K562 (cell line): ENCODE data around the gene CRKL. TPM values are rescaled to one million over a fixed set of nuclear protein-coding genes. Genes with fewer than 3 reads are reported as not detected.

Source experiments
- CUX1 ChIP-seq: fragments of 200-800 bp; sonication (Bioruptor generic); IDR thresholded peaks from 2 replicates; pipeline ENCODE4 v1.6.1; 2016; ENCODE audit warnings: missing genetic modification characterization, missing compliant biosample characterization
- HLTF ChIP-seq: fragments of 450-650 bp; IDR thresholded peaks from 2 replicates; pipeline ENCODE4 v1.6.1; 2016
- HNRNPH1 ChIP-seq: fragments of 200-400 bp; formaldehyde crosslinking; optimal IDR thresholded peaks from 2 replicates; pipeline ENCODE3; 2017; ENCODE audit warnings: low read depth, mild to moderate bottlenecking, low read length, moderate library complexity
- JUND ChIP-seq, 2 experiments: IDR thresholded peaks; 2 replicates in 1 of 2; 3 replicates in 1 of 2; pipeline ENCODE4 v1.6.1; 2011; ENCODE audit warnings: borderline replicate concordance in 2 of 2, low read depth in 2 of 2, low read length in 2 of 2, improper control_type of control experiment in 1 of 2, missing biosample characterization in 1 of 2, missing genetic modification characterization in 1 of 2, missing genetic modification reagents in 1 of 2
- NFE2 ChIP-seq: IDR thresholded peaks from 2 replicates; pipeline ENCODE4 v1.6.1; 2014; ENCODE audit warnings: antibody characterized with exemption, low read depth
- PHB ChIP-seq: fragments of 250-450 bp; sonication (Bioruptor Pico); IDR thresholded peaks from 2 replicates; pipeline ENCODE4 v1.5.0; 2021
- POLR3A ChIP-seq: IDR thresholded peaks from 2 replicates; pipeline ENCODE4 v1.6.1; 2011; ENCODE audit warnings: borderline replicate concordance, mild to moderate bottlenecking, moderate library complexity; ENCODE audit not compliant: insufficient read length, insufficient read depth; ENCODE audit errors: extremely low read depth
- SRSF7 ChIP-seq: fragments of 200-400 bp; formaldehyde crosslinking; optimal IDR thresholded peaks from 2 replicates; pipeline ENCODE3; 2017; ENCODE audit warnings: mild to moderate bottlenecking, low read depth, low read length
- STAT5A ChIP-seq: IDR thresholded peaks from 2 replicates; pipeline ENCODE4 v1.6.1; 2012; ENCODE audit warnings: low read length, inconsistent platforms, borderline replicate concordance
- THRB ChIP-seq: fragments of 450-650 bp; formaldehyde crosslinking; conservative IDR thresholded peaks from 2 replicates; pipeline ENCODE4 v1.4.0; 2022; ENCODE audit warnings: mild to moderate bottlenecking, missing genetic modification characterization
- polyA plus RNA-seq, 8 experiments: library from polyadenylated mRNA; depleted of rRNA in 4 of 8; stranded (reverse) in 5 of 8; unstranded in 3 of 8; fragments of >200 nt; fragmentation: Nextera tagmentation in 2 of 8; fragmentation: Illumina TruSeq in 1 of 8; extraction: Ambion mirVana in 2 of 8; extraction: Trizol in 1 of 8; gene quantifications; 2 replicates each; pipeline versions ENCODE4 v1.2.1 to v1.2.3, GENCODE V29; 2011 to 2014; ENCODE audit warnings: inconsistent platforms in 1 of 8, missing spikeins in 1 of 8
- total RNA-seq, 7 experiments: library from RNA; depleted of rRNA in 6 of 7; stranded (reverse); fragments of >200 nt in 6 of 7; fragmentation: Illumina TruSeq in 2 of 7; extraction: Trizol in 2 of 7; gene quantifications; 2 replicates each; pipeline versions ENCODE4 v1.2.1 to v1.2.3, GENCODE V29; 2011 to 2021; ENCODE audit warnings: low replicate concordance in 1 of 7
- TF ChIP-seq, protein P1 (sequence below): fragments of 250-450 bp; sonication (Bioruptor Pico); IDR thresholded peaks from 2 replicates; pipeline ENCODE4 v1.8.0; 2022; ENCODE audit warnings: inconsistent platforms, mild to moderate bottlenecking, moderate library complexity, borderline replicate concordance
- TF ChIP-seq, protein P2 (sequence below): fragments of 450-650 bp; IDR thresholded peaks from 2 replicates; pipeline ENCODE4 v1.6.1; 2018; ENCODE audit warnings: mild to moderate bottlenecking, low read depth; ENCODE audit not compliant: partially characterized antibody
- TF ChIP-seq, protein P3 (sequence below): sonication (generic); formaldehyde crosslinking; IDR thresholded peaks from 2 replicates; pipeline ENCODE4 v1.8.1; 2023; ENCODE audit warnings: mild to moderate bottlenecking, missing genetic modification reagents

Gene CRKL
- total and polyA plus RNA-seq, 9 of the 15 experiments (the other 6 are each of a cell fraction or from before 2014, with no cell fraction given), result 100 to 263 (median 124) TPM

GRCh38 chr22:20983081-20983771 lies 66.0 kb downstream of the CRKL start (continued):
- TF ChIP-seq STAT5A (no peak), PHB (CRISPR knock-in tag) (0 out of 2 replicates have a peak, but pooled peaks have one; percentile 8), NFE2 (no peak), CUX1 (CRISPR knock-in tag) (no peak), HNRNPH1 (no peak), SRSF7 (no peak), POLR3A (no peak), HLTF (no peak), JUND (IDR thresholded peaks at IDR 0.05; ENCODE audit: borderline replicate concordance, low read depth, low read length) (no peak), JUND (tag; IDR thresholded peaks at IDR 0.05; ENCODE audit: borderline replicate concordance, low read depth, low read length) (no peak), THRB (no peak)
- TF ChIP-seq, protein P1, sequence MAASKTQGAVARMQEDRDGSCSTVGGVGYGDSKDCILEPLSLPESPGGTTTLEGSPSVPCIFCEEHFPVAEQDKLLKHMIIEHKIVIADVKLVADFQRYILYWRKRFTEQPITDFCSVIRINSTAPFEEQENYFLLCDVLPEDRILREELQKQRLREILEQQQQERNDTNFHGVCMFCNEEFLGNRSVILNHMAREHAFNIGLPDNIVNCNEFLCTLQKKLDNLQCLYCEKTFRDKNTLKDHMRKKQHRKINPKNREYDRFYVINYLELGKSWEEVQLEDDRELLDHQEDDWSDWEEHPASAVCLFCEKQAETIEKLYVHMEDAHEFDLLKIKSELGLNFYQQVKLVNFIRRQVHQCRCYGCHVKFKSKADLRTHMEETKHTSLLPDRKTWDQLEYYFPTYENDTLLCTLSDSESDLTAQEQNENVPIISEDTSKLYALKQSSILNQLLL (CRISPR knock-in tag), result no peak; the same call in 1 of the 2 replicates
- TF ChIP-seq, protein P2, sequence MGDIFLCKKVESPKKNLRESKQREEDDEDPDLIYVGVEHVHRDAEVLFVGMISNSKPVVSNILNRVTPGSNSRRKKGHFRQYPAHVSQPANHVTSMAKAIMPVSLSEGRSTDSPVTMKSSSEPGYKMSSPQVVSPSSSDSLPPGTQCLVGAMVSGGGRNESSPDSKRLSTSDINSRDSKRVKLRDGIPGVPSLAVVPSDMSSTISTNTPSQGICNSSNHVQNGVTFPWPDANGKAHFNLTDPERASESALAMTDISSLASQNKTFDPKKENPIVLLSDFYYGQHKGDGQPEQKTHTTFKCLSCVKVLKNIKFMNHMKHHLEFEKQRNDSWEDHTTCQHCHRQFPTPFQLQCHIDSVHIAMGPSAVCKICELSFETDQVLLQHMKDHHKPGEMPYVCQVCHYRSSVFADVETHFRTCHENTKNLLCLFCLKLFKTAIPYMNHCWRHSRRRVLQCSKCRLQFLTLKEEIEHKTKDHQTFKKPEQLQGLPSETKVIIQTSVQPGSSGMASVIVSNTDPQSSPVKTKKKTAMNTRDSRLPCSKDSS, result no peak
- TF ChIP-seq, protein P3, sequence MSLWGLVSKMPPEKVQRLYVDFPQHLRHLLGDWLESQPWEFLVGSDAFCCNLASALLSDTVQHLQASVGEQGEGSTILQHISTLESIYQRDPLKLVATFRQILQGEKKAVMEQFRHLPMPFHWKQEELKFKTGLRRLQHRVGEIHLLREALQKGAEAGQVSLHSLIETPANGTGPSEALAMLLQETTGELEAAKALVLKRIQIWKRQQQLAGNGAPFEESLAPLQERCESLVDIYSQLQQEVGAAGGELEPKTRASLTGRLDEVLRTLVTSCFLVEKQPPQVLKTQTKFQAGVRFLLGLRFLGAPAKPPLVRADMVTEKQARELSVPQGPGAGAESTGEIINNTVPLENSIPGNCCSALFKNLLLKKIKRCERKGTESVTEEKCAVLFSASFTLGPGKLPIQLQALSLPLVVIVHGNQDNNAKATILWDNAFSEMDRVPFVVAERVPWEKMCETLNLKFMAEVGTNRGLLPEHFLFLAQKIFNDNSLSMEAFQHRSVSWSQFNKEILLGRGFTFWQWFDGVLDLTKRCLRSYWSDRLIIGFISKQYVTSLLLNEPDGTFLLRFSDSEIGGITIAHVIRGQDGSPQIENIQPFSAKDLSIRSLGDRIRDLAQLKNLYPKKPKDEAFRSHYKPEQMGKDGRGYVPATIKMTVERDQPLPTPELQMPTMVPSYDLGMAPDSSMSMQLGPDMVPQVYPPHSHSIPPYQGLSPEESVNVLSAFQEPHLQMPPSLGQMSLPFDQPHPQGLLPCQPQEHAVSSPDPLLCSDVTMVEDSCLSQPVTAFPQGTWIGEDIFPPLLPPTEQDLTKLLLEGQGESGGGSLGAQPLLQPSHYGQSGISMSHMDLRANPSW (CRISPR knock-in tag), result no peak
